GM19238 (cell line): Measurements from ENCODE around the gene NPRL2.
A peak's percentile ranks its signal among the peaks of the same experiment; 100 is the strongest.
"Not testable (repeated sequence)": the region's sequence is repeated elsewhere in the genome, so short reads cannot be mapped to it uniquely, and the experiment has no call there.

Source experiments
- DNase-seq: peaks from one replicate; pipeline ENCODE4 v3.0.0; 2011; ENCODE audit warnings: low spot score; ENCODE audit not compliant: insufficient read length

NPRL2 gene

DNA sequence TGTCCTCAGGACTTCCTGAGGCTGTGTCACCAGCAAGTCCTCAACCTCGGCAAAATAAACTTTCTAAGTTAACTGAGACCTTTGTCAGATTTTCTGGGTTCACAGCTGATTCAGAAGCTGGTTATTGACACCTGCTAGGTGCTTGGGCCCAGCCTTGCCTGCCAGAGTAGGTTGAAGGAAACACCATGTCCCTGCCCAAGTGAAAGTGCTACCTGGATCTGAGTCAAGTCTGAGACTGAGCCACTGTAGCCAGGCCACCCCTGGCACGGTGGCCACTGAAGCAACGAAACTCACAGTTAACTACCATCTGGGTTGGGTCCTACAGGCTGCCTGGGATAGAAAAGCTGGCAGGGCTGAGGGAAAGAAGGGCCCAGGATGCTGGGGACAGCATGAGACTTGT, 36.2 kb downstream of the NPRL2 start:
- no peak for DNase-seq

DNA sequence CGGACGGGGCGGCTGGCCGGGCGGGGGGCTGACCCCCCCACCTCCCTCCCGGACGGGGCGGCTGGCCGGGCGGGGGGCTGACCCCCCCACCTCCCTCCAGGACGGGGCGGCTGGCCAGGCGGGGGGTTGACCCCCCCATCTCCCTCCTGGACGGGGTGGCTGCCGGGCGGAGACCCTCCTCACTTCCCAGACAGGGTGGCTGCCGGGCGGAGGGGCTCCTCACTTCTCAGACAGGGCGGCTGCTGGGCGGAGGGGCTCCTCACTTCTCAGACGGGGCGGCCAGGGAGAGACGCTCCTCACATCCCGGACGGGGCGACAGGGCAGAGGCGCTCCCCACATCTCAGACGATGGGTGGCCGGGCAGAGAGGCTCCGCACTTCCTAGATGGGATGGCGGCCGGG, 38.5 kb downstream of the NPRL2 start:
- DNase-seq, result not testable (repeated sequence)

GRCh38 chr3:50304601-50305000, 46.0 kb downstream of the NPRL2 start:
- no peak for DNase-seq

GRCh38 chr3:50303013-50303815, 47.4 kb downstream of the NPRL2 start, which contains the start of gene HYAL1:
Gene HYAL1, minus strand, starts transcription at chr3:50303574. Its CDS starts 618 bp downstream, at chr3:50302956.
- DNase-seq, result no peak

DNA sequence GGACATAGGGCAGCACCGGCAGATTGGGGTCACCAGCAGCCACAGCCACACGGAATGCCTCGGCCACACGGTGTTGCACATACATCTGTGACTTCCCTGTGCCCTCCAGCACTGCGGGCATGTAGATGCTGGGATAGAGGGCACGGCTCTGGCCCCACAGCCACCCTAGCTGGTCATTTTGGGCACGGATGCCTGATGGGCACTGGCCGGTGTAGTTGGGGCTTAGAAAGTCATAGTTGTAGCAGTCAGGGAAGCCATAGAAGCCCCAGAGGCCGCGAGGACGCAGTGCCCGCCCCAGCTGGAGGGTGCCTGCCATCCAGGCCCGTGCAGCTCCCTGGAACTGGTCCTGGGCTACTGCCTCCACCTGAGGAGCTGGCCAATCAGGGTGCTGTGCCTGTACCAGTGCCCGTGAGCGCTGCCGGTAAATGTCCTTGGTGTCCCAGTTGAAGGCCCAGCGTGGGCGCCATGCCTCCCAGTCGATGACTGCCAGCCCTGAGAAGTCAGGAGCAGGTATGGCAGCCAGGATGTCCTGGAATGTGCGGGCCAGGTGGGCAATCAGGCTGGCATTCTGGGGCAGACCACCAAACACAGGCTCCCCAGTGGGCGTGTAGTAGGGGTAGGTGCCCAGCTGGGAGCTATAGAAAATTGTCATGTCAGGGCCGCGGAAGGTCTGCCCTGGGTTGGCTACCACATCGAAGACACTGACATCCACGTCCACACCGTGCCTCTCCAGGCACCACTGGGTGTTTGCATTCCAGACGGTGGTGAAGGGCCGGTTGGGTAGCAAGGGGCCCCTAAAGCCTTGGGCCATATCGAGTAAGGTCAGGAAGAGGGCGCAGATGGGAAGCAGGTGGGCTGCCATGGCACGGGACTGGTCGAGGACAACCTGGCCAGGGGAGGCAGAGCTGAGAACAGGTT, 48.2 kb downstream of the NPRL2 start:
- no peak for DNase-seq

GRCh38 chr3:50300681-50301254, 49.8 kb downstream of the NPRL2 start:
- DNase-seq, result no peak

- DNase-seq, result no peak
Measured at GRCh38 chr3:50299929-50300680, 50.5 kb downstream of the NPRL2 start.

DNA sequence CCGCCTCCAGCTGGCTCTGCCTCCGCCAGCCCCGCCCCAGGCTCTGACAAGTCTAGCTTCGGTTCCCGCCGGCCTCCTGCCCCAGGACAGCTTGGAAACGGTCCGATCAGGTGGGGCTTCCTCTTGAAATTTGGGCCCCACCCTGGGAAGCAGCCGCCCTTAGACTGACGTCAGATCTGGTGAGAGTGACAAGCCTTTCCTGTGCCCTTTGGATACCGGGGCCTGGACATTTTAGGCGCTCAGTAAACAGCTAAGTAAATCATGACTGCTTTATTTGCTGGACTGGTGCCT, 51.0 kb downstream of the NPRL2 start:
- no peak for DNase-seq

DNA sequence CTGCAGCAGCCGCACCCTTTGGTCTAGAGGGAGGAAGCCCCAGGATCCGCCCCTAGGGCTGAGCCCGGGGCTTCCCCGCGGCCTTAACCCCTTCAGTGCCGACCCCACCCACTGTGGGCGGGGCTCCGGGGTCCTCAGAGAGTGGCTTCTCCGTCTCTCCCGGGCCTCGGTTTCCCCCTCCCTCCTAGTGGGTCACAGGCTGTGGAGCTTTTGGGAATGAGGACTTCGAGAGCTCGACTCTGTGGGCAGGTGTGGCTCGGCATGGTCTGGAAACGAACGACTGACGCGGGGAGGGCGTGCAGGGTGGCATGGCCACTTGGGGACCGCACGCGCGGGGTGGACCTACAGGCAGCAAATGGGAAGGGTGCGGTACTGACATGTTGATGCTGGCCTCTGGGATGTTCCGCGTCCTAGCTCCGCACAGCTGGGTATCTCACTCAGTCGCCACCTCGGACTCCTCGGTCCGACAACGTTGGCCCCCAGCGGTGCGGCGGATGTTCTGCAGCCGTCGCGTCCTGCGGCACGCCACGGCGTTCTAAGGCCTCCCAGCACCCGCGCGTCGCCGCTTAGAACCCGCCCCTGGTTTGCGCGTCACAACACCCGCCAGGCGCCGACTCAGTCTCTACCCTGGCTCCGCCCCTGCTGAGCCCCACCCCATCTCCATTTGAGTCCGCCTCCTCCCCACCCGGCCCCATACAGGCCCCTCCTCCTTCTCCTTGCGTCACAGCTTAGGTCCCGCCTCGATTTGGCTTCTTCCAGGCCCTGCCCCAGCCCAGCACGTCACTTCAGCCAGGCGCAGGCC, 51.5 kb downstream of the NPRL2 start, which contains the start of the genes HYAL3 and NAA80:
Gene HYAL3, minus strand, starts transcription at position 570 of the 802 bp plus-strand sequence. CDS start 3,803 bp downstream, outside the sequence.
Gene NAA80, minus strand, starts transcription at position 570 of the 802 bp plus-strand sequence. CDS start 1,942 bp downstream, outside the sequence.
- DNase-seq, result peak; percentile 97

DNA sequence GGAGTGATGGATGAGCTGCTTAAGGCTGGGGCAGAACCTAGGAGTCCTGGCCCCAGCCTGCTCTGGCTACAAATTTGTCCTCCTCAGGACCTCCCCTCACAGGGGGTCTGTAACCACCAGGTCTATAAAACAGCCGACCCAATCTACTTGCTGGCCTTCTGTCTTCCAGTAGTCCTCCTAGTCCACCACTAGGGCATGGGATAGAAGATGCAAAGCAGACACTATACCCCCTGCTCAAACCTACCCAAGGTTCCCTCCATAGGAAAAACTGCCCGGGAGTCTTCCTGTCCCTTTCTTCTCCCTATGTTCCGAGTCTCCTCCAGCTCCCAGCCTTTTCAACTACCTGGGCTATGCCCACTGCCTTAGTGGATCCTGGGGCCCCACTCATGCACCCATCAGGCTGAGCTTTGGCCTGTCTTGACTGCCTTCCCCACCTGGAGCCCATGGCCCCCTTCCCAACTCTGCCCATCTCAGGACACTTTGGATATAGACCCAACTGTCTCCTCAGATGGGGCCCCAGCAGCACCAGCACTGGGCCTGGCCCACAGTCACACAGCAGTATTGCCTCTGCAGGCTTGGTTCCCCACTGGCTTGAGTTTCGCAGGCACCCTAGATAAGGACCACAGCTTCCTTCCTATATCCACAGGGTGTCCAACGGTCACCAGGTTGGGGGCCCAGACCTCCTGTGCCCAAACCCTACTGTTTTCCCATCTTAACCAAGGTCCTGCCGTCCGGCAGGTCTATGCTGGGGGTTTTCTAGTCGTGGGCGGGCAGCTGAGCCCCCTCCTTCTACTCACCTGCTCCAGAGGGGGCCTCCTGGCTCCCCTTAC, 52.5 kb downstream of the NPRL2 start:
- no peak for DNase-seq

DNA sequence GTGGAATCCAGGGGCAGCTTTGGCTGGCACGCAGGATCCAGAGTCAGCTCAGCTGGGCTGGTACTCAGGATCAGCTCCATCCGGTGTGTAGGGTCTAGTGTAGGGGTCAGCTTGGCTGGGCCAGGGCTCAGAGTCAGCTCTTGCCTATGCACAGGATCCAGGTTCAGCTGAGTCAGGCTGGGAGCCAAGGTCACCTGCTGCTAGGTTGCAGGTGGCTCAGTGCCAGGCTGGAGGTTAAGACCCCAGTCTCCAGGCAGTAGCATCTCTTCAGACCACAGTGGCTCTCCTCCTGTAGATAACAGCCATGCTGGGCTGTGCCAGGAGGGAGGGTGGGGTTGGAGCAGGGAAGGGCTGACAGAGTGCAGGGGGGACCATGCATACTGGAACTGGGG, 53.2 kb downstream of the NPRL2 start:
- no peak for DNase-seq
